ENCODE results near the gene MOSPD3. TPM values are rescaled to one million over a fixed set of nuclear protein-coding genes. Genes with fewer than 3 reads are reported as not detected.
"Not testable (repeated sequence)": the region's sequence is repeated elsewhere in the genome, so short reads cannot be mapped to it uniquely, and the experiment has no call there.

The MOSPD3 gene
- polyA plus RNA-seq, 3 donors: 12.7 to 15.5 (median 13.3) TPM

- H3K36me3 ChIP-seq (replicated peaks in 1 of 2; ENCODE audit: control insufficient read depth in 1 of 2, insufficient read depth in 2 of 2, low read length in 2 of 2): no peaks in the 10 kb centered on the region
- H3K27me3 ChIP-seq (ENCODE audit: control insufficient read depth in 2 of 2, insufficient read depth in 2 of 2, low read length in 2 of 2): peaks cover 20 to 35% of the 10 kb centered on the region in 2 donors
- Mint-ChIP-seq H3K27me3 (ENCODE audit: low read depth in 3 of 3) (peaks cover 42 to 59% (median 55%) of the 10 kb centered on the region in 3 donors), H3K4me3 (peak within 1 kb of the TSS in 1 of 2 donors; percentile 67), H3K27ac (no peak within 1 kb of the TSS), H3K9me3 (peaks cover 3 to 22% (median 12%) of the 10 kb centered on the region in 7 donors), H3K36me3 (no peaks in the 10 kb centered on the region), H3K4me1 (no peaks in the 10 kb centered on the region)
- DNase-seq: peak in 2 of 3 donors; percentile 35 to 45
- H3K9ac ChIP-seq (ENCODE audit: insufficient read depth, low read length, poor library complexity, severe bottlenecking): no peak within 1 kb of the TSS
- H3K79me2 ChIP-seq (ENCODE audit: insufficient read depth, low read length): no peaks in the 10 kb centered on the region
- TF ChIP-seq CTCF (IDR thresholded peaks at IDR 0.05): no peak
- WGBS (ENCODE audit: insufficient coverage): 12% methylated on average over 62 of the region's 63 CpGs
- no peaks in the 10 kb centered on the region for H4K20me1 ChIP-seq (ENCODE audit: insufficient read depth, low read length)
- no peak within 1 kb of the TSS for H2AFZ ChIP-seq (ENCODE audit: insufficient read depth, low read depth, low read length, poor library complexity, severe bottlenecking)
- H3K27ac ChIP-seq (ENCODE audit: low read depth in 1 of 2, low read length in 2 of 2): no peak within 1 kb of the TSS
- no peak within 1 kb of the TSS for H3K4me2 ChIP-seq (replicated peaks; ENCODE audit: extremely low read depth, low read length, poor library complexity, severe bottlenecking)
- intact Hi-C loops (cut with micrococcal nuclease): no loop called here
- H3K4me1 ChIP-seq (ENCODE audit: control insufficient read depth in 1 of 2, insufficient read depth in 2 of 2, low read length in 2 of 2): no peaks in the 10 kb centered on the region
- peaks cover 5 to 6% of the 10 kb centered on the region in 2 donors for H3K9me3 ChIP-seq (replicated peaks in 1 of 2; ENCODE audit: control insufficient read depth in 1 of 2, insufficient read depth in 1 of 2, low read length in 2 of 2)
- H3K4me3 ChIP-seq (replicated peaks in 1 of 3; ENCODE audit: low read depth in 2 of 3, low read length in 3 of 3): no peak within 1 kb of the TSS
Measured at GRCh38 chr7:100655908-100656674, 43.8 kb downstream of the MOSPD3 start, which contains the start of gene ACTL6B. Gene ACTL6B, minus strand, starts transcription at chr7:100656448. Its CDS starts 94 bp downstream, at chr7:100656354.

DNA sequence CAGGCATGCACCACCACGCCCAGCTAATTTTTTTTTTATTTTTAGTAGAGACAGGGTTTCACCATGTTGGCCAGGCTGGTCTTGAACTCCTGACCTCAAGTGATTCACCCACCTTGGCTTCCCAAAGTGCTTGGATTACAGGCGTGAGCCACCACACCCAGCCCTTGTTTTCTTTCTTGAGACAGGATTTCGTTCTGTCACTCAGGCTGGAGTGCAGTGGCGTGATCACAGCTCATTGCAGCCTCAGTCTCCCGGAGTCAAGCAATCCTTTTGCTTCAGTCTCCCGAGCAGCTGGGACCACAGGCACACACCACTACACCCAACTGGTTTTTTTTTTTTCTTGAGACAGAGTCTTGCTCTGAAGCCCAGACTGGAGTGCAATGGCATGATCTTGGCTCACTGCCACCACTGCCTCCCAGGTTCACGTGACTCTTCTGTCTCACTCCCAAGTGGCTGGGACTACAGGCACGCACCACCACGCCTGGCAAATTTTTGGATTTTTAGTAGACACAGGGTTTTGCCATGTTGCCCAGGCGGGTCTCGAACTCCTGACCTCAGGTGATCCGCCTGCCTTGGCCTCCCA is 49.9 kb downstream of the MOSPD3 start:
- H3K9me3 ChIP-seq (replicated peaks in 1 of 2; ENCODE audit: control insufficient read depth in 1 of 2, insufficient read depth in 1 of 2, low read length in 2 of 2); H3K9me3 Mint-ChIP-seq; H3K4me2 ChIP-seq (replicated peaks; ENCODE audit: extremely low read depth, low read length, poor library complexity, severe bottlenecking); H3K36me3 Mint-ChIP-seq; H3K4me1 ChIP-seq (ENCODE audit: control insufficient read depth in 1 of 2, insufficient read depth in 2 of 2, low read length in 2 of 2); H3K4me3 ChIP-seq (replicated peaks in 1 of 3; ENCODE audit: low read depth in 2 of 3, low read length in 3 of 3); H3K27ac Mint-ChIP-seq; H3K36me3 ChIP-seq (replicated peaks in 1 of 2; ENCODE audit: control insufficient read depth in 1 of 2, insufficient read depth in 2 of 2, low read length in 2 of 2); H3K79me2 ChIP-seq (ENCODE audit: insufficient read depth, low read length); H3K9ac ChIP-seq (ENCODE audit: insufficient read depth, low read length, poor library complexity, severe bottlenecking); H3K27ac ChIP-seq (ENCODE audit: low read depth in 1 of 2, low read length in 2 of 2); DNase-seq; intact Hi-C loops (cut with micrococcal nuclease); H4K20me1 ChIP-seq (ENCODE audit: insufficient read depth, low read length); H2AFZ ChIP-seq (ENCODE audit: insufficient read depth, low read depth, low read length, poor library complexity, severe bottlenecking); H3K27me3 ChIP-seq (ENCODE audit: control insufficient read depth in 2 of 2, insufficient read depth in 2 of 2, low read length in 2 of 2); H3K4me1 Mint-ChIP-seq: not testable (repeated sequence)
- Mint-ChIP-seq H3K27me3 (ENCODE audit: low read depth in 3 of 3) (peaks cover 17 to 34% (median 28%) of the 10 kb centered on the region in 3 donors), H3K4me3 (peak overlapping the region in 1 of 2 donors; percentile 35)
- 91% methylated on average over 10 of the region's 12 CpGs for WGBS (ENCODE audit: insufficient coverage)

Small RNA genes lying within 50 kb of the gene (small RNA-seq; reads per million reads assigned to genes)
- gene SAP25 (ENCODE audit: insufficient read length, low read depth): not detected

Other genes starting within 250 kb of the MOSPD3 start
- gene PILRA, start 239.1 kb upstream of the MOSPD3 start, polyA plus RNA-seq: 100 to 1,000 TPM; 316 to 491 (median 364) TPM
- gene ZCWPW1, start 183.8 kb upstream of the MOSPD3 start, polyA plus RNA-seq: 1 to 10 TPM in 2 of 3 donors, under 1 TPM in 1; 0.60 to 1.9 (median 1.2) TPM
- 10 to 100 TPM in 1 of 3 donors, 1 to 10 TPM in 2; 2.9 to 43.2 (median 3.3) TPM for gene MEPCE, start 182.7 kb upstream of the MOSPD3 start, polyA plus RNA-seq
- gene PPP1R35, start 176.0 kb upstream of the MOSPD3 start, polyA plus RNA-seq: 10 to 100 TPM in 2 of 3 donors, 1 to 10 TPM in 1; 8.1 to 35.0 (median 14.6) TPM
- 1 to 10 TPM in 1 of 3 donors, under 1 TPM in 1, not detected in 1; 0.40 to 2.5 TPM for gene SPACDR, start 148.3 kb upstream of the MOSPD3 start, polyA plus RNA-seq
- gene TSC22D4, start 133.3 kb upstream of the MOSPD3 start, polyA plus RNA-seq: 10 to 100 TPM; 23.8 to 91.5 (median 26.3) TPM
- not detected for gene NYAP1, start 128.6 kb upstream of the MOSPD3 start, polyA plus RNA-seq
- 1 to 10 TPM; 1.3 to 1.8 (median 1.8) TPM for gene AGFG2, start 73.3 kb upstream of the MOSPD3 start, polyA plus RNA-seq
- gene SAP25, start 38.6 kb upstream of the MOSPD3 start, polyA plus RNA-seq: 10 to 100 TPM in 1 of 3 donors, not detected in 2; 67.2 TPM
- 100 to 1,000 TPM; 132 to 286 (median 134) TPM for gene LRCH4, start 26.4 kb upstream of the MOSPD3 start, polyA plus RNA-seq
- gene FBXO24, start 26.2 kb upstream of the MOSPD3 start, polyA plus RNA-seq: 1 to 10 TPM in 1 of 3 donors, under 1 TPM in 2; 0.42 to 1.2 (median 0.69) TPM
- gene PCOLCE, start 10.2 kb upstream of the MOSPD3 start, polyA plus RNA-seq: 1 to 10 TPM in 1 of 3 donors, under 1 TPM in 2; 0.18 to 3.1 (median 0.58) TPM
- gene TFR2, start 29.0 kb downstream of the MOSPD3 start, polyA plus RNA-seq: 1 to 10 TPM in 1 of 3 donors, under 1 TPM in 1, not detected in 1; 0.79 to 1.4 TPM
- not detected for gene ACTL6B, start 43.9 kb downstream of the MOSPD3 start, polyA plus RNA-seq
- 100 to 1,000 TPM in 1 of 3 donors, 10 to 100 TPM in 2; 90.0 to 436 (median 94.6) TPM for gene GNB2, start 61.2 kb downstream of the MOSPD3 start, polyA plus RNA-seq
- 10 to 100 TPM in 1 of 3 donors, under 1 TPM in 2; 0.30 to 30.6 (median 0.34) TPM for gene GIGYF1, start 81.7 kb downstream of the MOSPD3 start, polyA plus RNA-seq
- 10 to 100 TPM; 11.1 to 48.5 (median 41.6) TPM for gene POP7, start 93.6 kb downstream of the MOSPD3 start, polyA plus RNA-seq
- gene EPO, start 107.9 kb downstream of the MOSPD3 start, polyA plus RNA-seq: not detected
- gene ZAN, start 121.1 kb downstream of the MOSPD3 start, polyA plus RNA-seq: not detected
- 1 to 10 TPM; 5.0 to 6.5 (median 5.7) TPM for gene EPHB4, start 215.0 kb downstream of the MOSPD3 start, polyA plus RNA-seq
- gene SLC12A9, start 240.2 kb downstream of the MOSPD3 start, polyA plus RNA-seq: 100 to 1,000 TPM in 1 of 3 donors, 10 to 100 TPM in 2; 18.8 to 119 (median 19.3) TPM

Data from CD14-positive monocyte (primary cell).